ENCODE data around the gene SLC7A11.

The SLC7A11 gene

DNA sequence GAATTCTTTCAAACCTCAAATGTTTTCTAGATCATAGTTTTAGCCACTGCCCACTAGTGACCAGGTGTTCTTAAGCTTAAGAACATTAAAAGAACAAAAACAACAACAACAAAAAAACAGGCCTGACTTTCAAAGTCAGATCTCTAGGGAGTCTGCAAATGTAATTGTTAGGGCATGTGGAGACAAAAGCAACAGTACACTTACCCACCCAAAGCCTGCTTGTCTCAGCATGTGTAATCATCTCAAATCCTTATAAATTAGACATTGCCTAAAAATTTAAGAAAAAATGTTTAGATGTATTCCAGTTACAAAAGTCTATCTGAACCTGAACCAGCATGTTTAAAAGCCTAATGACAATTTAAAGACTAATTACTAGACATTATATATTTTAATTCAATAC, 79.9 kb downstream of the SLC7A11 start:
- H3K79me2 ChIP-seq (ENCODE audit: low read length), result no peaks in the 10 kb centered on the region
- DNase-seq, result no peak
- H3F3A ChIP-seq (ENCODE audit: insufficient read depth, low read length), result no peaks in the 10 kb centered on the region
- H3K9ac ChIP-seq (ENCODE audit: low read length), result no peak overlapping the region
- H2AFZ ChIP-seq (ENCODE audit: low read length), result no peak overlapping the region
- no peaks in the 10 kb centered on the region for H3K4me1 ChIP-seq (ENCODE audit: low read length)
- no peak overlapping the region for H3K27ac ChIP-seq (ENCODE audit: low read length)
- no peak overlapping the region for H3K4me3 ChIP-seq (ENCODE audit: low read length)
- H3K4me2 ChIP-seq (ENCODE audit: low read depth, low read length), result no peak overlapping the region
- H3K9me2 ChIP-seq (replicated peaks; ENCODE audit: insufficient read depth, low read length), result no peaks in the 10 kb centered on the region
- TF ChIP-seq, protein P1, sequence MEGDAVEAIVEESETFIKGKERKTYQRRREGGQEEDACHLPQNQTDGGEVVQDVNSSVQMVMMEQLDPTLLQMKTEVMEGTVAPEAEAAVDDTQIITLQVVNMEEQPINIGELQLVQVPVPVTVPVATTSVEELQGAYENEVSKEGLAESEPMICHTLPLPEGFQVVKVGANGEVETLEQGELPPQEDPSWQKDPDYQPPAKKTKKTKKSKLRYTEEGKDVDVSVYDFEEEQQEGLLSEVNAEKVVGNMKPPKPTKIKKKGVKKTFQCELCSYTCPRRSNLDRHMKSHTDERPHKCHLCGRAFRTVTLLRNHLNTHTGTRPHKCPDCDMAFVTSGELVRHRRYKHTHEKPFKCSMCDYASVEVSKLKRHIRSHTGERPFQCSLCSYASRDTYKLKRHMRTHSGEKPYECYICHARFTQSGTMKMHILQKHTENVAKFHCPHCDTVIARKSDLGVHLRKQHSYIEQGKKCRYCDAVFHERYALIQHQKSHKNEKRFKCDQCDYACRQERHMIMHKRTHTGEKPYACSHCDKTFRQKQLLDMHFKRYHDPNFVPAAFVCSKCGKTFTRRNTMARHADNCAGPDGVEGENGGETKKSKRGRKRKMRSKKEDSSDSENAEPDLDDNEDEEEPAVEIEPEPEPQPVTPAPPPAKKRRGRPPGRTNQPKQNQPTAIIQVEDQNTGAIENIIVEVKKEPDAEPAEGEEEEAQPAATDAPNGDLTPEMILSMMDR (IDR thresholded peaks at IDR 0.05; ENCODE audit: low read length), result no peak
- no peak for TF ChIP-seq EZH2phosphoT487 (IDR thresholded peaks at IDR 0.05; ENCODE audit: low read length)
- no peak for TF ChIP-seq EZH2 (optimal IDR thresholded peaks at IDR 0.05; ENCODE audit: low read depth, low read length)
- H4K20me1 ChIP-seq (ENCODE audit: insufficient read depth, low read length), result no peaks in the 10 kb centered on the region
- H3K36me3 ChIP-seq (replicated peaks; ENCODE audit: insufficient read depth, low read length), result no peaks in the 10 kb centered on the region
- no peaks in the 10 kb centered on the region for H3K9me3 ChIP-seq (replicated peaks; ENCODE audit: insufficient read depth, low read length)
- H3K27me3 ChIP-seq (replicated peaks; ENCODE audit: insufficient read depth, low read length), result no peaks in the 10 kb centered on the region

DNA sequence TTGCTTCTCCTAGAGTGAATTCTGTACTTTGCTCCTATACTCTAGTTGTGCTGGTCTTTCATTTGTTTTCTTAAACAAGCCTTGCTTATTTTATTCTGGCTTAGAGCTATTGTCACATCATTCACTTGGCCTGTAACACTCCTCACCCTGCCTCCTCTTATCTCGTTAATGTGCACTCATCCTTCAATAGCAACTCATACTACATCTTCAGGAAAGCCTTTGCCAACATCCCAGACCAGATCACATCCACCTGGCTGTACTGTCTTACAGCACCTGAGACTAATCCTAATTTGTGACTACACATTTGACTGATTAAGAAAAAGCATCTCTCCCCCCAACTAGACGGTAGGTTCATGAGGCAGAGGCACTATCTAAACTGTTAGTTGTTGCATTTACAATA, 80.8 kb downstream of the SLC7A11 start:
- H3K9me3 ChIP-seq (replicated peaks; ENCODE audit: insufficient read depth, low read length), result no peaks in the 10 kb centered on the region
- no peaks in the 10 kb centered on the region for H3K4me1 ChIP-seq (ENCODE audit: low read length)
- H3K4me3 ChIP-seq (ENCODE audit: low read length), result no peak overlapping the region
- H3K9ac ChIP-seq (ENCODE audit: low read length), result no peak overlapping the region
- H3F3A ChIP-seq (ENCODE audit: insufficient read depth, low read length), result no peaks in the 10 kb centered on the region
- H3K36me3 ChIP-seq (replicated peaks; ENCODE audit: insufficient read depth, low read length), result no peaks in the 10 kb centered on the region
- H4K20me1 ChIP-seq (ENCODE audit: insufficient read depth, low read length), result no peaks in the 10 kb centered on the region
- no peak overlapping the region for H3K27ac ChIP-seq (ENCODE audit: low read length)
- no peaks in the 10 kb centered on the region for H3K9me2 ChIP-seq (replicated peaks; ENCODE audit: insufficient read depth, low read length)
- no peaks in the 10 kb centered on the region for H3K79me2 ChIP-seq (ENCODE audit: low read length)
- H3K27me3 ChIP-seq (replicated peaks; ENCODE audit: insufficient read depth, low read length), result no peaks in the 10 kb centered on the region
- DNase-seq, result no peak
- no peak overlapping the region for H3K4me2 ChIP-seq (ENCODE audit: low read depth, low read length)
- TF ChIP-seq EZH2 (optimal IDR thresholded peaks at IDR 0.05; ENCODE audit: low read depth, low read length), result no peak
- TF ChIP-seq EZH2phosphoT487 (IDR thresholded peaks at IDR 0.05; ENCODE audit: low read length), result no peak
- TF ChIP-seq, protein P1 (IDR thresholded peaks at IDR 0.05; ENCODE audit: low read length), result no peak
- H2AFZ ChIP-seq (ENCODE audit: low read length), result no peak overlapping the region

DNA sequence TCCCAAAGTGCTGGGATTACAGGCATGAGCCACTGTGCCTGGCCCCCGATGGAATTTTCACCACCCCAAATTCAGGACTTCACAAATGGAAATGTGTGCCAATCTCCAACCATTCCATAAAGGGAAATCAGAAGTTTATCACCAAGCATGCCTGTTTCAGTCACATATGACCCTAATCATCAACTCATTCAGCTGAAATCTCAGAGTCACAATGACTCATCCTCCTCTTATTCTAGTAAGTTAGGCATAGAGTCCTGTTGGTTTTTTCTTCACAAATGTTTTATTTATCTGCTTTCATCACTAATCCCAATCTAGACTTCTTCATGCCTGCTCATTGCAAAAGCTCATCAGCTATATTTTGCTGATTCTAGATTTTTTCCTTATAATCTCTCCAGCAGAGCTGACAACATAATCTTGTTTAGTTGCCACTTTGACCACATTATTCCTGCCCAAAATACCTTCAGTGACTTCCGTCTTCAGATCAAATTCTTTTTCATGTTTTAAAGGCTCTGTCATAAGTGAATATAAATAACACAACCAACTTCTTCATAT, 83.3 kb downstream of the SLC7A11 start:
- TF ChIP-seq EZH2 (optimal IDR thresholded peaks at IDR 0.05; ENCODE audit: low read depth, low read length) (no peak), EZH2phosphoT487 (IDR thresholded peaks at IDR 0.05; ENCODE audit: low read length) (no peak)
- TF ChIP-seq, protein P1 (IDR thresholded peaks at IDR 0.05; ENCODE audit: low read length), result no peak
- H3F3A ChIP-seq (ENCODE audit: insufficient read depth, low read length), result no peaks in the 10 kb centered on the region
- no peaks in the 10 kb centered on the region for H3K79me2 ChIP-seq (ENCODE audit: low read length)
- no peaks in the 10 kb centered on the region for H3K9me3 ChIP-seq (replicated peaks; ENCODE audit: insufficient read depth, low read length)
- H3K9me2 ChIP-seq (replicated peaks; ENCODE audit: insufficient read depth, low read length), result no peaks in the 10 kb centered on the region
- H4K20me1 ChIP-seq (ENCODE audit: insufficient read depth, low read length), result no peaks in the 10 kb centered on the region
- no peaks in the 10 kb centered on the region for H3K4me1 ChIP-seq (ENCODE audit: low read length)
- no peak overlapping the region for H3K4me3 ChIP-seq (ENCODE audit: low read length)
- H3K36me3 ChIP-seq (replicated peaks; ENCODE audit: insufficient read depth, low read length), result no peaks in the 10 kb centered on the region
- H3K27me3 ChIP-seq (replicated peaks; ENCODE audit: insufficient read depth, low read length), result no peaks in the 10 kb centered on the region
- DNase-seq, result no peak
- H2AFZ ChIP-seq (ENCODE audit: low read length), result no peak overlapping the region
- no peak overlapping the region for H3K9ac ChIP-seq (ENCODE audit: low read length)
- no peak overlapping the region for H3K27ac ChIP-seq (ENCODE audit: low read length)
- H3K4me2 ChIP-seq (ENCODE audit: low read depth, low read length), result no peak overlapping the region

Data from MM.1S (cell line).